Activated CD4-positive, alpha-beta T cell treated with anti-CD3 and anti-CD28 coated beads for 4 hours (primary cell): Measurements from ENCODE around the gene LHFPL3.

Source experiments
- DNase-seq, 2 donors: peaks; one replicate each; pipeline ENCODE4 v3.0.0-alpha.2; 2020

LHFPL3 gene

DNA sequence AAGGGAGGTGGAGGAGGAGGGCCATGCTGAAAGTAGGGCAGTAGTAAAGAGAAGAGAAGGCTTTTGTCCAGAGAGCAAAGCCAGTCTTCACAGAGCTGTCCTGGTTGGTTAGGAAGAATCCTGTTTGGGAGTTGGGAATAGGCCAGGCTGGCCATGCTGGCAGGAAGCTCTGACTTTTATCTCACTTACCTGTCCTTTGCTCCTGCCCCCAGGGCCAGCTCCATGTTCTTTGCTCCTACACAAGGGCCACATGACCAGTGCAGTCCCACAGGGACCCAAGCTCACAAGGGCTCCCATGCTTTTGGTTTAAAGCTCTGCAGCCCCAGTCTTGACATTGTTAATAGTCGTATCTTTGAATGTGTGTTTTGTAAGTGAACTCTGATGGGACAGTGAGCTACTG is 524.0 kb downstream of the LHFPL3 start:
- DNase-seq = no peak

DNA sequence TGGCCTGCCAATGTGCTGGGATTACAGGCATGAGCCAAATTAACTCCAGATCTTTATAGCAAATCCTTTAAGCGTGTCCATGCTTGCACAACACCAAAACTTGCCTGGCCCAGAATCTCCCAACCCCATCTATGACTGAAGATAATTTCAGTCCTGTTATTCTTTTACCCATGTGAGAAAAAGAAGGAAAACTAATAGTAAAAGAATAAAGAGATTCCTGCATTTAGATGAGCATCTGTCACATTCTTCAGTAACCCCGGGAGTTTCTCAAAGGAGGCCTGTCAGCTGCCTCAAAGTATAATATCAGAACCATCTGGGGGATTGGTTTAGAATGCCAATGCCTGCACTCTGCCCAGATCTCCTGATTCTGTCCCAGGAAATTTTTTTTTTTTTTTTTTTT is 527.5 kb downstream of the LHFPL3 start:
- DNase-seq = no peak

GRCh38 chr7:104857458-104858425 is 529.3 kb downstream of the LHFPL3 start:
- DNase-seq = no peak

DNA sequence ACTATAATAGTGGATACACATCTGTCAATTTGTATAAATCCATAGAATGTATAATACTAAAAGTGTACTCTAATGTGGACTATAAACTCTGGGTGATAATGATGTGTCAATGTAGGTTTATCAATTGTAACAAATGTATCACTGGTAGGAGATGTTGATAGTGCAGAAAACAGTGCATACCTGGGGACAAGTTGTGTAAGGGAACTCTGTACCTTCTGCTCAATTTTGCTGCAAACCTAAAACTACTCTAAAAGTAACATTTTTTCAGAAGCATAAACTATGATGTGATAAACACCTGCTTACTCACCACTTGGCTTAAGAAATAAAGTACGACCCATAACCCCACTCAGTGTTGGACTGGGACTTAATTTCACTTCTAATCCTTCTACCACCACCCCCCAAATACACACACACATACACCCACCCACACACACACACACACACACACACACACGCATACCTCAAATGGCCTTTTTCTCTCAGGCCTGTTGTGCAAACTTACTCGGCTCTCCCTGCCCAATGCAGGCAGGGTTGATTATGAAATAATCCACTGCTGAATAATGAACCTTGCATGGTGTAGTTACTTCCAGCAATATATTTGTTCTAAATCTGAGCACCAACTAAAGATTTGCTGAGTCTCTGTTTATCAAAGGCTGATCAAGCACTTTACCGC is 531.5 kb downstream of the LHFPL3 start:
- no peak for DNase-seq

DNA sequence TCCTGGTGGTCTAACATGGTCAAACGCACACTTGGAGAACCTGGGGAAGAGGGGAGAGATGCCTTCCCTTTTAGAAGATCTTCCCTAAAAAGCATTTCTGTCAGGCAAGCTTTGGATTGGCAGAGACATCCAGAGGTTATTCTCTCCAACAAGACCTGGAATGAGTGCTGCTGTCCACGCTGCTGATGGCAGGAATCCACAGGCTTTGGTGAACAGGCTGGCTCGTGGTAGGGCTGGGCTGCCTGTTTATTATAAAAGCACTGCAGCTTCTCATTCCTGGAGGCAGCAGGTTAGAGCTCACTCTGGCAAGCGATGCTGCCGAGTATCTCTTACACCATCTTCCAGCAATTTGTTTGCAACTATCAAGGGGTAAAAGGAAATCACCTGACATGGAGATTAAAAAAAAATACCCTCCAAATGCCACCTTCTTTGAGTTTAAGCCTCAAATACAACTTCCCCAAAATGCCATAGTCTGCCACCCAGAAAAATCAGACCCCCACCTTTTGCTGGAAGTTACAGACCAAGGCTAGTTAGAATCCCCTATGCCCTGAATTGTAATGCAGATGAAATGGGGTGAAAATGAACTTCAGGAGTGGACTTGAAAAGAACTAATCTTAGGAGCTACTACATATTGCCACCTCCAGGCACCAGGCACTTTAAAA is 533.5 kb downstream of the LHFPL3 start:
- no peak for DNase-seq

DNA sequence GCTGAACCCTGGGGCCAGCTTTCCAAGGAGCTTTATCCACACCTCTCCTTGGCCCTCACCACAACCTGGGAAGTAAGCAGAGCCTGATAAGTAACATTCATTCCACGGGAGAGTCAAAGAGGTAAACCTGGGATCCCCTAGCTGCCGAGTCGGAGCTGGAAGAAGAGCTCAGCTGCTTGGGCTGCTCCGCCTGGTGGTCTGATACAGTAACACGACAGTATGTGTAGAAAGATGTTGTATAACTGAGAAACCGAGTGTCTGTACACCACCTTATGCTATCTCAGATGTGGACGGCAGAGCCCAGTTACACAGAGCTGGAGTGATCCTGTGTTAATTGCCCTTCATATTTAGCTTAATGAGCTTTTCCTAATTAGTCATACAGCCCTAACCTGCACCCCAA is 534.3 kb downstream of the LHFPL3 start:
- DNase-seq = no peak

DNA sequence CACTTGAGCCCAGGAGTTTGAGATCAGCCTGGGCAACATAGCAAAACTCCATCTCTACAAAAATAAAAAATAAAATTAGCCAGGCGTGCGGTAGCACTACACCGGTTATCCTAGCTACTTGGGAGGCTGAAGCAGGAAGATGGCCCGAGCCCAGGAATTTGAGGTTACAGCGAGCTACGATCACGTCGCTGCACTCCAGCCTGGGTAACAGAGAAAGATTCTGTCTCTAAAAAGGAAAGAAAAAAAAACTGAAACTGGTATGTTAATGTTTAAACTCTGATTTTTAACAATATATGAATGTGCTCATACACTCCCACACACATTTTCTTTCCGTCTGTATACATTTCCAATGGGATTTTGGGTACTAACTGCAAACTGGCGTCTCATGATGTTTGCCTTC is 545.0 kb downstream of the LHFPL3 start:
- no peak for DNase-seq

GRCh38 chr7:104878577-104878976 is 550.2 kb downstream of the LHFPL3 start:
- DNase-seq = no peak

GRCh38 chr7:104883248-104883717 is 554.9 kb downstream of the LHFPL3 start:
- no peak for DNase-seq

DNA sequence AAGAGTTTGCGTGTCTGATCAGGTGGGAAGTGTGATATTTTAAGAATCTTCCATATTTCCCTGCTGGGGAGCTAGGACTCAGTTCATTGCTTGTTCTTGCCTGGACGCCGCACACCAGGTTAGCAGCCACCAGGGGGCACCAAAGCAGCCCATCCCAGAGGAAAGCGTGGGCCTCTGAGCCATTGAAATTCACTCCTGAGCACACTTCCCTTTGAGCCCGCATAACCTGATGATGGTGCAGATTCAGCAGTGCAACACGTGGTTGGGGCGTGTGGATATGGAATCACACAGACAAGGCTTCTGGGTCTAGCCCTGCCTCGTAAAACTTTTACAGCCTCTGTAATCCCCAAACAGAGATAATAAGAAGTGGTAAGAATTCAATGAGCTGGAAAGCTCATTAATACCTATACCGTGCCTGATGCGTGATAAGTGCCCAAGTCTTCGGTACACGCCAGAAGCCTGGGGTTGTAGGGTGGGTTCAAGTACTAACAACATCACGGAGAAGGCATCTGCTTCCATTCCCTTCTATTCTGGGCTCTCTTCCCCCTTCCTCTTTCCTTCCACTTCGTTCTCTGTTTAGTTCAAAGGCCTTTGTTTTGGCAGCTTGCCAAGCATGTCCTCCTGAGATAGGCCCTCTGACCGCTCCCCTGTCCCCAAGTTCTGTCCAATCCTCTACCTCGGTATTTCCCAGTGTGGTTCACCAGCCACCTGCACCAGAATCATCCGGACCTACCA is 555.5 kb downstream of the LHFPL3 start:
- peak; percentile 68 to 80 for DNase-seq

DNA sequence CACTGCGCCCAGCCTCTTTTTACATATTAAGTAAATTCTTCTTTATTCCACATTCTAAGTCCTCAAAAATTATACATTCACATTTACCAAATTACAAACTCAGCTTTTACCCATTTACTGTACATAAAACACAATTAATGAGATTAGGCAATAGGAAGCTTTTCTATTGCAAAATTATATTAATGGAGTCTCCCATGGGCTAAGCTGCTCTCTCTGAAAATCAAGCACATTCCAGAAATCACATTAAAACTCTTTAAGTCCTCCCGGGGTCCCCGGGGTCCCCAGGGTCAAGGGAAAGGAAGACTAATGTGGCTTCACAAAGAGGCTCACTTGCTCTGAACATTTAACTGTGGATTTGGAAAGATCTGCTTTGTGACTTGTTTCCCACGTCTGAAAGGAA is 558.2 kb downstream of the LHFPL3 start:
- no peak for DNase-seq

GRCh38 chr7:104890216-104890615 is 561.8 kb downstream of the LHFPL3 start:
- no peak for DNase-seq

DNA sequence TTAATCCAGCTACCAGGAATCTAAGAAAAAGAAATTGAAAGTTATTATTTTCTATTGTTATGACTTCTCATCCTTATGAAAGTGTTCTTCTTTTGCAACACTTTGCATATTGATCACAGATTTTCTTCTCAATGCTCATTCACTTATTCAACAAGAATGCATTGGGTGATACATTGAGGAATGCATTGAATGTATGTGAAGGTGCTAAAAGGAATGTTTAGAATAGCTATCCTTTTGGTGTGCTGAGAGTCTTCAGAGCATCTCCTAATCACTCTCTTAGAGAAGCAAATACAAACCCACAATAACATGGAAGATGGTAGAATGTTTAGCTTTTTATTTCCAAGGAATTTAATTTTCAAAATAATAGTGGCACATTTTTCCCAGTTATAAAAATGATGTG is 563.5 kb downstream of the LHFPL3 start:
- no peak for DNase-seq

DNA sequence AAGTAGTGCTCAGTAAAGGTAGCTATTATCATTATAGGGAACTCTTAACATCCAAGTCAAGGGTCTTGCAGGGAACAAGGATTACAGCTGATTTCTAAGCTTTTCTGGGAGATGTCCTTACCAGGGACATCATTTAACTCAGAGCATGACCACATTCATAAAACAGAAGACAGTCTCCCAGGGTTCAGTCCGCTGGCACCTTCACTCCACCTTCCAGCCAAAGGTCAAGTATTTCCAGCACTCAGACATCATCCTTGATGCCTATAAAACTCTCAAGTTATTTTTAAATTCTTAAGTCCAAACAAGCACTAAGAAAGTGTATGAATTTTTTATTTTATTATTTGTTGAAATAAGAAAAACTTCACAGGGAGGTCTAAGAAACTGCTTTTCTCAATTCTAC is 565.9 kb downstream of the LHFPL3 start:
- no peak for DNase-seq

- DNase-seq = no peak
Observed at GRCh38 chr7:104894726-104895521, 566.5 kb downstream of the LHFPL3 start.

- DNase-seq = no peak
Observed at GRCh38 chr7:104895522-104896236, 567.3 kb downstream of the LHFPL3 start.

GRCh38 chr7:104898434-104898833 is 570.0 kb downstream of the LHFPL3 start:
- no peak for DNase-seq

- no peak for DNase-seq
Observed at GRCh38 chr7:104900525-104901239, 572.3 kb downstream of the LHFPL3 start.

GRCh38 chr7:104901240-104901619 is 572.8 kb downstream of the LHFPL3 start:
- no peak for DNase-seq

DNA sequence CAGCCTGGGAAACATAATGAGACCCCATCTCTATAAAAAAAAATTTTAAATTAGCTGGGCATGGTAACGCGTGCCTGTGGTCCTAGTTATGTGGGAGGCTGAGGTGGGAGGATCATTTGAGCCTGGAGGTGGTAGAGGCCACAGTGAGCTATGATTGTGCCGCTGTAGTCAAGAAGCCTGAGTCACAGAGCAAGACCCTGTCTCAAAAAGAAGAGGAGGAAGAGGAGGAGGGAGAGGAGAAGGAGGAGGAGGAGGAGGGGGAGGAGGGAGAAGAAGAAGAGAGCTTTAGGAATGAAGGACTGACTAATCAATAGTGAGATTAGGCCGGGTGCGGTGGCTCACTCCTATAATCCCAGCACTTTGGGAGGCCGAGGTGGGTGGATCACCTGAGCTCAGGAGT is 573.8 kb downstream of the LHFPL3 start:
- DNase-seq = no peak

- no peak for DNase-seq
Observed at GRCh38 chr7:104903044-104903443, 574.6 kb downstream of the LHFPL3 start.
